ENCODE data around the gene TUBAL3.

Gene TUBAL3
- total RNA-seq, result 0 to 0.88 (median 0) reads per million in 17 experiments

DNA sequence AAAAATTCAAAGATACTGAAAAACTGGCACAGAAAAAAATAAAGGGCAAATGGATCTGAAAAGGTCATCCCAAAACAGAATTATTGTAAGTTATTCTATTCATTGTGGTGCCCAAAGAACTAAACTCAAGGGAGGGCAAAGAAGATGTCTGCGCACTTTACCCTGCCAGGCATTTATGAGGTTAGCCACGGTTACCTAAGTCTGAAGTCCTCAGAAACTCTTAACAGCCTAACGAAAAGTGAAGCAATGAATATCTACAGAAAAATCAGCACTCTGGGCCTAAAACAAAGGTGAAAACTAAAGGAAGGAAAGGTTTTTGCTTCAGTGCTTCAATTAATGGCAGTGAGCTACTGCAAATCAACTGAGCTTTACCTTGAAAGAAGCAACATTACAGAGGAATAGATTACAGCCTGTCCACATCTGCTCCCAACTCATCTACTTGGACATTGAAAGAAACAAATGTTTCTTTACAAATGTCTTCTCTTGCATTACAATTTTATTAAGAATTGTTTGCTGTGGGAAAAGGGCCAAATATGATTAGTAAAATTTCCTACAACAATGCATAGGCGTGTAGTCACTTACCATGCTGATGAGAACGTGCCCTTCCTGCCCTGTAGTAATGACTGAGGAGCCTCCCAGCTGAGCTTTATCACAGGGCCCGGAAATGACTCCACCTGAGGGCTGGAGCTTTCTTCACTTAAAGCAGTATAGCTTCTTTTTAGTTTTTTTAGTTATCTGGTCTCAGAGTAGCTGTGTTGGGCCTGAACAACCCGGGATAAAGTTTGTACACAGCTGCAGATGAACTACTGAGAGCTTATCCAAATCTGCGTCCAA lies at the start of gene TUBAL3:
Gene TUBAL3 (minus strand): TSS at position 621 of the 834 bp plus-strand sequence. CDS start 36 bp downstream, at position 585.
- DNase-seq, result no peak

DNA sequence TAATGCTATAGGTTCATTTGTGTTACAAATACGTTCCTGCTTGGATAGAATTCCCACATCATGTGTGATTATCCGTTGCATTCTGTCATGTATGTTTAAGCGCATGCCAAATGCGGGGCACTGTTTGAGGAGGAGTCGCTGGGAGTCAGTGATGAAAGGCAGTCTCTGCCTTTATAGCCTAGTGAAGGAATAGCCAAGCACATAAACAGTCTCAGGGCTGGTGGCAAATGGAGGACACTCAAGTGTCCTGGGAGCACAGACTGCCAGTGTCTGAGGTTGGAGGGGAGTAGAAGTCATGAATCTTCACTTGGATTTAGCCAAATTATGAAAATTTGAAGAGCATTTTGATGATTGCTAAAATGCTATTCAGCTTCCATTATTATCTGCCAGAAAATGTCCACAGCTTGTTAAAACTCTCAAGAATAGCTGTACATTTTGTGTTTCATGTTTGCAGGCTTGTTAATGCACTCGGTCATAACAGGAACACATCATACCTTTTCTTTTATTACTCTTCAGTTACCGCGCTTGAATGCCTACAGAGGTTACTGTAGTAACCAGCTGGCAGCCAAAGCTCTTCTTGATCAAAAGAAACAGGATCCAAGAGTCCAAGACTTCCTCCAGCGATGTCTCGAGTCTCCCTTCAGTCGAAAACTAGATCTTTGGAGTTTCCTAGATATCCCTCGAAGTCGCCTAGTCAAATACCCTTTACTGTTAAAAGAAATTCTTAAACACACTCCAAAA lies 49.3 kb upstream of the TUBAL3 start:
- no peak for DNase-seq

- DNase-seq, result no peak
Measured at GRCh38 chr10:5450605-5451384, 46.2 kb upstream of the TUBAL3 start.

- peak; percentile 17 to 76 (median 58) for DNase-seq
Measured at GRCh38 chr10:5449823-5450222, 45.2 kb upstream of the TUBAL3 start.

- DNase-seq, result no peak
Measured at GRCh38 chr10:5449227-5449626, 44.6 kb upstream of the TUBAL3 start.

DNA sequence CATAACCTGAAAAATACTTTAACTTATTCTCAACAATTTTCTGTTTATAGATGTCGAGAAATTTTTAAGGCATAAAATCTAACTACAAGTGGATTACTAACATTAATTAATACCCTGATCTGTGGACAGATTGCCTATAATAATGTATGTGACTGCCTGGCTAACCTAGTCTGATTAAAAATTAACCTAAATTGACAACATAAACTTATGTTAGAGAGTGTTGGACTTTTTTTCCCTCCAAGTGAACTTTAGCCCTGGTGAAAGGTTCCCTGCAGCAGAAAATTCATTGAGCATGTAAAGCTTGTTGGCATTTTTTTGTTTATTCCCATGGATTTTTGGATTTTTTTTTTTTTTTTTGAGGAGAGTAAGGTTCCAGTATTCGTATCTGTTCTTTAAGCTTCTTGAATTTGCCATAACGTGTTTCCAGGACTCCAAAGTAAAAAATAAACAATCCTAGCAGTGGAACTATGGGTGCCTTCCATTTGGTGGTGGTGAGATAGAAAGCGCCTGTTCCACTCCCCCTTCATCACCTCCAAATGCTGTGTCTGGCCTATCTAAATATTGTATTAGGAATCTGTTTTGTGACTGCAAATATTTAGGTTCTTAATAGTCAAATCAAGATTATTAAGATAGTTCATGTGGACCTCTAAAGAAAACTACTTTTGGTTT lies 43.8 kb upstream of the TUBAL3 start:
- DNase-seq, result no peak

GRCh38 chr10:5447611-5448071 lies 43.0 kb upstream of the TUBAL3 start:
- DNase-seq, result no peak

DNA sequence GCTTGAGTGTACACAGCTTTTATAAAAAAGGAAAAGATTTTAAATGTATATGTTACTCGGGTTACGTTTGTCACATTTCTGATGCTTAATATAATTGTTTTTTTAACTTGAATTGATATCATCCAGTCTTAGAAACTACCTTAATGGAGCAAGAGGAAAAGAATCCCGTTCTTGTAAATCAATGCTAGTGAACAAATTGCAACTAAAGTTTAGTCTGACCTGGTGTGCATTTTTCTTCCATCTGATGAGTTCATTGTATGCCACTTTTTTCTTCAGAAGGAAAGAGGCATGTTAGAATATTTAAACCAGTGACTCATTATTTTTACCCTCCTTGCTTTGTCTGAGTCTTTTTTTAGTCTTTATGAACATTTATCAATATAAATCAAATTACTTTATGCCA lies 42.4 kb upstream of the TUBAL3 start:
- no peak for DNase-seq

GRCh38 chr10:5446390-5446926 lies 41.8 kb upstream of the TUBAL3 start:
- peak; percentile 81 to 92 (median 86) for DNase-seq

GRCh38 chr10:5445006-5445405 lies 40.4 kb upstream of the TUBAL3 start:
- DNase-seq, result no peak

DNA sequence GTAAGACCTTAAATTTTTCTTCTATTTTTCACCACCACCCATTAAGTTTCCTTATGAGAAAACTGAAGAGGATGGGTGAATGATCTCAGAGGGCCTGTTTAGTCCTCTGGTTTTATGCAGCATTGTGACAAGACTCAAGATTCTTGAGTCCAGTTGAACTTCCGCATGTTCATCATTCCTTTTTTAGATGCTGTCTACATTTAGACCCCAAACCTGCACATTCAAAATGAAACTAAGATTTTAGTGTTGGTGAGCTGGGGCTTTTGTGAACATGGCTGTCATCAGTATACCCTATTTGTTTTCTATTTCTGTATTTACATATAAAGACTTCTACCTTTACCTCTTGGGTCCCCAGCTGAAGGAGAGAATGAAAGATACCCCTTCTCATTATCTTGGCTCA lies 38.8 kb upstream of the TUBAL3 start:
- DNase-seq, result no peak

GRCh38 chr10:5442990-5443370 lies 38.4 kb upstream of the TUBAL3 start:
- DNase-seq, result no peak

- DNase-seq, result peak; percentile 49 to 77 (median 66)
Measured at GRCh38 chr10:5442065-5442989, 37.7 kb upstream of the TUBAL3 start.

DNA sequence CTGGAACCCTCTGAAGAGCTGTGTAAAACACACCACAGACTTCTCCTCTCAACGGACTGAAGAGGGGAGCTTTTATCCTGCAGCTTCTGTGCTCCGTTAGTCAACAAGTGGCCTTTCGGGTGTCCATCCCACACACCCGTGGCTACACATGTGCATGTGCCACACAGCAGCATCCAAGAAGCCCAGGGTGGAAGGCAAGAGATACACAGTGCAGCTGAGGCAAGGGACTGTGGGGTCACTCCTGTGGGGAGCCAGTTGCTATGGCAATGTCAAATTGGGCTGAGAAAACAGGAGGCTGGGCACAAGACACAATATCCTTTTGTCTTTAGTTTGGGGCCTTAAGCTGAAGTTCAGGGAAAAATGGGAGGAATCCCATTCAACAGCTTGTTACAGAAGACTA lies 36.5 kb upstream of the TUBAL3 start:
- no peak for DNase-seq

GRCh38 chr10:5440206-5440605 lies 35.6 kb upstream of the TUBAL3 start:
- DNase-seq, result no peak

GRCh38 chr10:5435328-5435727 lies 30.7 kb upstream of the TUBAL3 start:
- no peak for DNase-seq

GRCh38 chr10:5434017-5434753 lies 29.6 kb upstream of the TUBAL3 start:
- DNase-seq, result peak; percentile 35 to 73 (median 46)

- no peak for DNase-seq
Measured at GRCh38 chr10:5433182-5433581, 28.6 kb upstream of the TUBAL3 start.

DNA sequence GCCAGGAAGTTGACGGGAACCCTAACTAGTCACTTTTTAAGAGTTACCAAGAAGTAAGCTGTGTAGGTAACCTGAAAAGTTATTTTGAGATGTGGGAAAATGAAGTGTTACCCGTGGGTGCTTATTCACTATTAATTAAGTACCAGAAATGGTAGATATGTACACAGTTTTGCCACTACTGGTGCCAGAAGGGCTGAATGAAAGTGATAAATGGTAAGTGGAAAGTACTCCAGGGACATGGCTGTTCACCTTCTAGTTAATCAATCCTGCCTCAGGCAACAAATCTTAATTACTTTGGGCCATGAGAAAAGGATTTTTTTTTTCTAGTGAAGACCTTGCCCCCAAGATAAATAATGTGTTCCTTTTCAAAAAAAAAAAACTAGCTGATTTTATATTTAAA lies 23.5 kb upstream of the TUBAL3 start:
- DNase-seq, result no peak

DNA sequence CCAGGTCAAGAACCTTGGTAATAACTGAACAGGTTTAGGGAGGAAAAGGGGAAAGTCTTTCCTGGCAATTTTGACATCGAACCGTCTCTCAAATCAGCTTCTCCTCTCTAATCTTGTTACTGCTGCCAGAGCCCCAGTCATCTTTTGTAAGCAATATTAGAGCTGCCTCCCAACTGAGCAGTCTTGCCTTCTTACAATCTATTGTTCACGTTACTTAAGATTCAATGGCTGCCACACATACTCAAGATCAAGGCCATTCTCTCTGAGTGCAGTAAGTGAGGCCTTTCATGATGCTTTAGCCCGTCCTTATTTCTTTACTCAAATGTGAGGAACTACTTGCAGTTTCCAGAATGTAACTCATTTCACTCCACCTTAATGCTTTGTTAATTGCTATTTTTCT lies 20.1 kb upstream of the TUBAL3 start:
- no peak for DNase-seq
